Hematopoietic multipotent progenitor cell treated with erythropoietin and hydrocortisone succinate and interleukin-3 and kit ligand, for 6 days (in vitro differentiated cells): Measurements from ENCODE around the gene TMEM79.

Source experiments
- DNase-seq: peaks from one replicate; pipeline ENCODE4 v3.0.0-alpha.2; 2015

TMEM79 gene, protein sequence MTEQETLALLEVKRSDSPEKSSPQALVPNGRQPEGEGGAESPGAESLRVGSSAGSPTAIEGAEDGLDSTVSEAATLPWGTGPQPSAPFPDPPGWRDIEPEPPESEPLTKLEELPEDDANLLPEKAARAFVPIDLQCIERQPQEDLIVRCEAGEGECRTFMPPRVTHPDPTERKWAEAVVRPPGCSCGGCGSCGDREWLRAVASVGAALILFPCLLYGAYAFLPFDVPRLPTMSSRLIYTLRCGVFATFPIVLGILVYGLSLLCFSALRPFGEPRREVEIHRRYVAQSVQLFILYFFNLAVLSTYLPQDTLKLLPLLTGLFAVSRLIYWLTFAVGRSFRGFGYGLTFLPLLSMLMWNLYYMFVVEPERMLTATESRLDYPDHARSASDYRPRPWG

DNA sequence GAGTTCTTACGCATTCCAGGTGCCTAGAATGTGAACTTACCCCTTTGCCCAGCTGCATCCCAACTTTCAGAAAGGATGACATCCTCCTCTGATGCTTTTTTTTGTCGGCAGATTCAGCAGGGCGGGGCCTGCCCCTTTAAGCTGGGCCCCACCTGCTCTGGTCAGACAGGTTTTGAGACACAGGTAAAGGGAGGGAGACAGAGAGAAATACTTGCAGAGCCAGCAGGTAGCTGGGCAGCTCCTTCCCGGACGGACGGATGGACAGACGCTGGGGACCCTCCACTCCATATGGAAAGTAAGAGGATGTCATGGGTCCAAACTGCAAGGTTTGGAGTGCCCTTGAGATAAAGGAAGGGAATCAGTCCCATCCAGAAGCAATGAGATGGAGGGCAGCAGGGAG, at the start of gene TMEM79:
Gene TMEM79 (plus strand): TSS at position 214 of the 400 bp plus-strand sequence. CDS start 902 bp downstream, outside the sequence.
- DNase-seq: no peak

DNA sequence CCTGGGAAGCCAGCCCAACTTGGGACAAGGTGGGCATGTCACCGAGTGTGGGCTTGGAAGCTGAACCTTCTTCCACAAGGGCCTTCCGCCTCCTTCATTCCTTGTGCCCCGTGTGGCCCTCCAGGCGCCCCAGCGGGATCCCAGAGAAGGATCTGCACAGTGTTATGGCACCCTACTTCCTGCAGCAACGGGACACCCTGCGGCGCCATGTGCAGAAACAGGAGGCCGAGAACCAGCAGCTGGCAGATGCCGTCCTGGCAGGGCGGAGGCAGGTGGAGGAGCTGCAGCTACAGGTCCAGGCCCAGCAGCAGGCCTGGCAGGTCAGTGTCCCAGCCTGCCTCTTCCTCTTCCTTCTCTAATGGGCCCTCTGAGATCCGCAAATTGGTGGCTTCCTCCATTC, 48.0 kb upstream of the TMEM79 start:
- no peak for DNase-seq

DNA sequence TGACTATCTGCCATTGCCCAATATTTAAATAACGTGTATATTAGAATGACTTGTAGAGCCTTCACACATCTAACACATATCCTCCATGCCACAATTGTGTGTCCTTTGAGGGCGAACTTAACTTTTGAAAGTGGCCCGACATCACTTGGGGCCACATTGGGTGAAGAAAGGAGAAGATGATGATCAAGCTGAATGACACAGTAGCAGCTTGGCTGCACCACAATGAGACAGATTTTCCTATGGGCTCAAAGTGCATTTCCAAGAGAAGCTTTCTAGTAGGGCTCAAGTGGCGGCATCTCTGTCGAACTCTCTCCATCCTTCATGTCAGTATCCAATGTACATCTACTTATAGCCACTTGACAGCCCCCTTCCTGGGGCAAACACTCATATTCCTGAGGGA, 45.9 kb upstream of the TMEM79 start:
- DNase-seq: no peak

DNA sequence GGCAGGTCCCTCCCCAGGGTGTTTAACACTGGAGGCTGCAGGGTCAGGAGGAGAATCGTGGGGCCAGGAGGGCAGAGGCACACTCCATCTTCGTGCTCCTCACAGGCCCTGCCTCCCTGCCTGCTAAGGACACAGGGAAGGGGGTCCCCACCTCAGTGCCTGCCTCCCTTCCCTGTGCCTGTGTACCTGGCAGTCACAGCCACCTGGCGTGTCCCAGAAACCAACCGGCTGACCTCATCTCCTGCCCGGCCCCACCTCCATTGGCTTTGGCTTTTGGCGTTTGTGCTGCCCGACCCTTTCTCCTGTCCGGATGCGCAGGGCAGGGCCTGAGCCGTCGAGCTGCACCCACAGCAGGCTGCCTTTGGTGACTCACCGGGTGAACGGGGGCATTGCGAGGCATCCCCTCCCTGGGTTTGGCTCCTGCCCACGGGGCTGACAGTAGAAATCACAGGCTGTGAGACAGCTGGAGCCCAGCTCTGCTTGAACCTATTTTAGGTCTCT, 42.8 kb upstream of the TMEM79 start:
- no peak for DNase-seq

DNA sequence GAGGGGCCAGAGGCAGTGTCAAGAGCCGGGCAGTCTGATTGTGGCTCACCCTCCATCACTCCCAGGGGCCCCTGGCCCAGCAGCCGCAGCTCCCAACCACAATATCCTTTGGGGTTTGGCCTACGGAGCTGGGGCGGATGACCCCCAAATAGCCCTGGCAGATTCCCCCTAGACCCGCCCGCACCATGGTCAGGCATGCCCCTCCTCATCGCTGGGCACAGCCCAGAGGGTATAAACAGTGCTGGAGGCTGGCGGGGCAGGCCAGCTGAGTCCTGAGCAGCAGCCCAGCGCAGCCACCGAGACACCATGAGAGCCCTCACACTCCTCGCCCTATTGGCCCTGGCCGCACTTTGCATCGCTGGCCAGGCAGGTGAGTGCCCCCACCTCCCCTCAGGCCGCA, 42.2 kb upstream of the TMEM79 start, which contains the start of gene BGLAP:
Gene BGLAP (plus strand): TSS at position 259 of the 400 bp plus-strand sequence. CDS start 48 bp downstream, at position 307.
- no peak for DNase-seq

DNA sequence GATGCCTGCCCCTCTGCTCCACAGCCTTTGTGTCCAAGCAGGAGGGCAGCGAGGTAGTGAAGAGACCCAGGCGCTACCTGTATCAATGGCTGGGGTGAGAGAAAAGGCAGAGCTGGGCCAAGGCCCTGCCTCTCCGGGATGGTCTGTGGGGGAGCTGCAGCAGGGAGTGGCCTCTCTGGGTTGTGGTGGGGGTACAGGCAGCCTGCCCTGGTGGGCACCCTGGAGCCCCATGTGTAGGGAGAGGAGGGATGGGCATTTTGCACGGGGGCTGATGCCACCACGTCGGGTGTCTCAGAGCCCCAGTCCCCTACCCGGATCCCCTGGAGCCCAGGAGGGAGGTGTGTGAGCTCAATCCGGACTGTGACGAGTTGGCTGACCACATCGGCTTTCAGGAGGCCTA, 41.4 kb upstream of the TMEM79 start:
- no peak for DNase-seq

DNA sequence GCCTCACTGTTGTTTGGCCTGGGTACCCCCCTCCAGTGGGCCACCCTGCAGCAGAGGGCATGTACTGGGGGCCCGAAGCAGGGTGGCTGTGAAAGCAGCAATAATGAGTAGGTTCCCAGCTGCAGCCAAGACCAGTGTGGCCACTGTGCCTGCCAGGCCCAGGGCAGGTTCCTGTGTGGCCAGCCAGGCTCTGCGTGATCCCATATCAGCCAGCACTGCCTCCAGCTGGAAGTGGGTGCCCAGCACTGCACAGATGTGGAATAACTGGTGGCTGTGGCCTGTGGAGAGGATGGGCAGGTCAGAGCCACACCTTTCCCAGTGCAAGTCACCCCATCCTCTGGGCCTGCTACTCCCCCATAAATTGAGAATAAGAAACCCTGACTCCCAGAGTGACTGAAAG, 40.0 kb upstream of the TMEM79 start:
- DNase-seq: peak; percentile 9

DNA sequence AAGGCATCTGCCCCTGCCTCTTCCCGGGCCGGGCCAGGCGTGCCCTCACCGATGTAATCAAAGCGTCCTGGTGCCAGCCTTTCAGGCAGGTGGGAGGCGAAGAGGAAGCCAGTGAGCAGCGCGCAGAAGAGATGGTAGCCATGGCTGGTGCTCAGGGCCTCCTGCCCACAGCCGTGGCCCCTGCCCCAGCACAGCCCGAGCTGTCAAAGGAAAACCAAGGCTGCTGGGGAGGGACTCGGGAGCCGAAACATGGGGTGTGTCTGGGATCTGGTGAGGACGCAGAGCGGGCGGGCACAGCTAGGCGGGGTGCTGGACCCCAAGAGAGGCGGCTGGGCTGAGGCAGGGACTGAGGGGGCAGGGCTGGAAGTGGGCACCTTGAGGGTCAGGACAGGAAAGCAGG, 39.4 kb upstream of the TMEM79 start:
- DNase-seq: no peak

DNA sequence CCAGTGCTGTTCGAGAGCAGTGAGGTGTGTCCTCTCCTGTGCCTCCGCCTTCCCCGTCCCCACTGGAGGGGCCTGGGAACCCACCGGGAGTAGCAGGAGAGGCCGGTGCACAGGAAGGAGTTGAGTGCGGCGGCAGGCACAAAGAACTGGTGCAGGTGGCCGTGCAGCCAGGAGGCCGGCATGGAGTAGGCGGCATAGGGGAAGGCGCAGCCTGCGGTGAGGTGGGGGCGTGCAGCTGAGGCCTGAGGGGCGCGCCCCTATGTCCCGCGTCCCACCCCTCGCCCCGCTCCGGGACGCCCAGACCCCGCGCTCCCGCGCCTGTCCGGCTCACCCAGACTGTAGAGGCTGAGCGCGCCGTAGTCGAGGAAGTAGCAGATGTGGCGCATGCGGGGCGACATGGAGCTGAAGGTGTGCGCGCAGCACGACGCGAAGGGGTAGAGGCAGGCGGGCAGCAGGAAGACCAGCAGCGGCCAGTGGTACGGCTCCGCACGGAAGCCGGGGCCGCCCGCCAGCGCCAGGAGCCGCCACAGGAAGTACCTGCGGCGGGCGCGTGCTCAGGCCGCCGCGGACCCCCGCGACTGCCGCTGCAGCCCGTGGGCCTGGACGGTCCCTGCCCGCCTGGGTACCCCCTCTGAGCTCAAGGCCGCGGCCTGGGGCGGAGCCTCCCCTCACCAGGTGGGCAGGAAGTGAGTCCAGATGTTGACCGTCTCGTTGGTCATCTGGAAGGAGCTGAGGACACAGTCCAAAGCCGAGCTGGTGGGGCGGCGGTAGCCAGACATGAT, 38.5 kb upstream of the TMEM79 start:
- DNase-seq: peak; percentile 67

DNA sequence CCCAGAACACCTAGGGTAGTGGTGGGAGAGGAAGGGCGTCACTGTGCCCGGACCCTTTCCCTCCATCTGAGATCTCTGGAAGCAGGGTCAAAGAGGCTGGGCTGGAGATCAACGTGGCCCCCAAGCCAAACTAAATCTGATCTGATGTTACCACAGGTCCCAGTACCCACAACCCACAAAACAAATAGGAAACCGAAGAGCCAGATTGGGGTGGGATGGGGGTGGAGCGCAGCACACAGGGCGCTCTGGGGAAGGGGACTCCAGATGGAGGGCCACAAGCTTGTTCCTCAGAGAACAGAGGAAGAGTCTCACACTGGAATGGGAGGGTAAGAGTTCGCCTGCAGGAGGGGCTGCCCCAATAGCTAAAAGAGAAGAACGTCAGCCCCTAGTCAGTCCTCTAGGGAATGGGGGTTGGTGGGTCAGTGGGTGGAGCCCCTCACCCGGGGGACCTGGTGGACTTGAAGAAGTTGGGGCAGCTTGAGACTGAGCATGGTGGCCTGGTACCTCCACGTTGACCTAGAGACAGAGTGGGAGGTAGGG, 37.8 kb upstream of the TMEM79 start:
- peak; percentile 16 for DNase-seq

DNA sequence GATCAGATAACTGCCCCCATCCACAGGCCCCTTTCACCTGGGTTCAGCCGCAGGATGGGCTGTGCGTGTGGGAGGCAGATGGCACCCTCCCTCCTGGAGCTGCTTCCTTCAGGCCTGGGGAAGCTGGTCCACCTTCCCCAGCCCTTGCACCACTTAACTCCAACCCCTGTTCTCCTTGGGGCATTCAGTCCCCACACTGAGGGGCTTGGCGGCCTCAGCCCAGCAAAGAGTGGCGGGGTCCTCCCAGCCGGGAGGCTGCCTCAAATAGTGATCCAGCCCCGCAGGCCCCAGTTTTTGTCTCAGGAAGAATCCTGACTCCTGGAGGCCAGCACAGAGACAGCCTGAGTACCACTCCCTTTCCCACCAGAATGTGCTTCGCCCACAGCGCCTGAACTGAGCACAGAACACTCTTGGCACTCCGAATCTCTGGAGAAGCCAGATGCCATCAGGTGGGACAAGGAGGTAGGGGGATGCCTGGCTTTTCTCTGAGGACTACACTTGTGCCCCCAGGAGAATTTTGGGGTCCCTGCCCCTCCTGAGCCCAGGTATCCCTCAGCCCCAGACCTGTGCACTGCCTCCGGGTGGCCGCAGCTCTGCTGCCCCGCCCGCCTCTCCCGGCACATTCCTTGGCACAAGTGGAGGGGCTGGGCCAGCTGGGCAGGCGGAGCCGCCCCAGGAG, 37.2 kb upstream of the TMEM79 start:
- peak; percentile 12 for DNase-seq

DNA sequence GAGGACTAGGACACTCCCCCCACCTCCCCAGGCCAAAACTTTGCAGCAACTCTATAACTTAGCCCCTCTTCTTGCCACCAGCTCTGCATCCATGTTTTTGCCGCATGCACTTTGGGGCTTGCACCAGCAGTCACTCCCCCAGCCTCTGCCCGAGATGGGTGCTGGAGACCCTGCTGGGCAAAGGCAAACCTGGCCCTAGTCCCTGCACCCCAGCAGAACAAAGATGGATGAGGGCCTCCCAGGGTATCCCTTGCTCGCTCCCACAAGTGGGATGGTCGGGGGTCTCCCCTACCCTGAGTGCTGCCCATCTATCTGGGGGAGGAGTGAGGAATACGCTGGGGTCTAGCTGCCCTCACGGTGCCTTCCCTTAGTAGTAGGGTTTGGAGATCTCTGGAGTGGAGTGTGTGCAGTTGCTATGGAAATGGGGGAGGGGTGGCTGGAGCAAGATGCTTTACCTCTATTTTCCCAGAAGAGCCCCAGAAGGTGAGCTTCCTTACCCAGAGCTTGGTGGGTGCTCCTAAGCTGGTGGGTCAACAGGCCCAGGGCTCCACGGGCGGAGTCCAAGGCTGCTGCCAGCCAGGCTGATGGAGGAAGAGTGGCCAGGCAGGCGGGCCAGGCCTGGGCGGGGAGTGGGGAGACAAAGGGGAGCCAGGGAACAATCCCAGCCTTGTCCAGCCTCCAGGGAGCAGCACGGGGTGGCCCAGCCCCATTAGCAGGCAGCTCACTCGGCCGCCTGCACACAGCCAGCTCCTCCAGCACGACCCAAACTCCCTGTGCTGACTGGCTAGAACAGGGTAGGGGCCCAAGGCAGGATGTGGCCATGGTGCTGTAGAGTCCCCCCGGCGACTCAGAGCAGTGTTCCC, 36.4 kb upstream of the TMEM79 start, which contains the start of gene PAQR6:
Gene PAQR6 (minus strand): TSS at position 597 of the 863 bp plus-strand sequence. CDS start 1,325 bp downstream, outside the sequence.
- peak; percentile 9 for DNase-seq

DNA sequence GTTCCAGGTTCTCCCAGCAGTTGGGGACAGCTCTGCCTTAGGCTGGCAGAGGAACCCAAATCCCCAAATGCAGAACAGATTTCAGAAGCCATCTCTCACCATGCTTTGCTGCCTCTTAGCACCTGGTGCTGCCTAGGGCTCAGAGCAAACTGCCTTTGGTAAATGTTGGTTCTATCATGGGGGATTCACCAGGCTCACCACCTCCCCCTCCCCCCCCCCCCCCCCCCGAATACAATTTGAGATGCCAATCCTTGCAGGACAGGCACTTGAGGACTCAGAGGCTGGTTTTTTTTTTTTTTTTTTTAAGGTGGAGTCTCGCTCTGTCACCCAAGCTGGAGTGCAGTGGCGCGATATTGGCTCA, 35.8 kb upstream of the TMEM79 start:
- DNase-seq: no peak

DNA sequence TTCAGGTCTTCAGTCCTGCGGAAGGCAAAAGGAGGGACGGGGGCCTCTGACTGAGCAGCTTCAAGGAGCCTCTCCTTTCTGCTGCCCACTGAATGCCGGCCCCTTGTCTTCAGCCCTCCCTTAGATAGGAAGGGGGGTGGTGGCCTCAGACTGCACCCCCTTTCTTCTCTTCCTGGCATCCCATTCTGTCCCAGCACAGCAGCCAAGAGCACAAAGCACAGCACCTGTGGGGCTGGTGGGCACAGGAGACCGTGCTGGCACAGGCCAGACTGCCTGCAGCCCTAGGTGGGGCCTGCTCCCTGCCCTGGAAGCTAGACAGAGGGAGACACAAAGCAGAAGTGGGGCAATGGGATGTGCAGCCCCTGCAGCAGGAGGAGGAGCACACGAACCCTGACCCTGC, 34.5 kb upstream of the TMEM79 start:
- DNase-seq: no peak

DNA sequence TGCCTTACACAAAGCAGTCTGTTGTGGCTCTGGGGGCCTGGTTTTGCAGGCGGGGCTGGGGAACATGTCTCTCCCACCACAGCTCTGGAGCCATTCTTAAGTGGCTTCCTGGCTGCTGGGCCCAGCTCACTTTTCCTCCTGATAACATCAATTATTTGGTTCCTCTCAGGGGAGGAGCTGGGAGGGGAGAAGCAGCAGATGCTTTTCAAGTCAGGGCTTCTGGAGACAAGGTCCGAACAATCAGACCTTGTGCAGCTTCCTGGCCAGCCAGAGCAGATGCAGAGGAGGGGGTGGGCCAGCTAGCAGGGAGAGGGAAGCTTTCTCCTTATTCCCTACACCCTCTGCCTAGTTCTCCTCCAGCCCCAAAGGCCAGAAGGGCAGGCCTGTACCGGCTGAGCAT, 32.6 kb upstream of the TMEM79 start:
- peak; percentile 56 for DNase-seq

DNA sequence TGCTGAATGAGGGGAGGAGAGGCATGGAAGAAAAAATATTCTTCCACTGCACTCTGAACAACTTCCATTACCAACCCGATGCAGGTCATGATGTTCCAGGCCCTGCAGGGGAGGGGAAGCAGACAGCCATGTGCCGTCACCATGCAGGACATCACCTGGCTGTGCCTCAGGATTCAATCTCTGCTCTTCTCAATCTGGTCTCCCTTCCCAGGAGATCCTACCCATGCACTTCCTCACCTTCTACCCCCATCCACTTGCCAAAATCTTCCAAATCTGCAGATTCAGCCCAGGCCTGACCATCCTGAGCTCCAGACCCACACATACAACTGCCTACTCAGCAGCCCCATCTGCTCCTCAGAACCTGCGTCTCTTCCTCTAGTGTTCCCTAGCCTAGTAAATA, 30.5 kb upstream of the TMEM79 start:
- DNase-seq: no peak

DNA sequence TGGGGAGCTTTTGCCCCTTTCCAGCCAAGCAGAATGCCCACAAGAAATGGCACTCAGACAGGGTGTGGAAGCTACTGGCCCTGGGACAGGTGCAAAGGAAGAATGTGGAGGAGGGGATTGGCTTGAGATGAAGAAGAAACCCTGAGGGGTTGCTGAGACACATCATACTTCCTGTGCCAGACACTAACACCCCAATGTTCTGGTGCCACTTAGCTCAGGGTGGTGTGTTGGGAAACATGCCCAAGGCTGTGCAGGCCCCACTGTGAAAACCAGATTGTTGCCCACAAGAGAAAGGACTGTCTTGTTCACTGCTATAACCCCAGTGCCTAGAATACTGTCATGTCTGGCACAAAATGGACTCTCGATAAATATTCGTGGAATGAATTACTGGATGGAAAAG, 26.4 kb upstream of the TMEM79 start:
- DNase-seq: peak; percentile 46

DNA sequence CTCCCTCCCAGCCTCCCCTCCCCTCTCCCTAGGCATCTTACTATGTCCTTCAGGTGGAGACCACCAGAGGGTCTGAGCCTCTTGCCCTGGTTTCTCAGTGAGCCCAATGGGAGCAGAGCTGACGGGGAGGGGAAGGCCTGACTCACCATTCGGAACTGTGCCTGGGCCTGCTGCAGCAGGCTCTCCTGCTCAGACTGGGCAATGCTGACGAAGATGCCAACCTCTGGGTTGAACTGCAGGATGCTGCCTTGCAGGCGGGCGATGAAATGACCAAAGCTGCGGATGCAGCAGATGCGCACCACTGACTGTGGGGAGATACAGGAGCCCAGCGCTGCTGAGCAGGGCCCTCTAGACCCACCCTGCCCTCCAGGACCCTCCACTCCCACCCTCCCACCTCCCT, 25.3 kb upstream of the TMEM79 start:
- no peak for DNase-seq

DNA sequence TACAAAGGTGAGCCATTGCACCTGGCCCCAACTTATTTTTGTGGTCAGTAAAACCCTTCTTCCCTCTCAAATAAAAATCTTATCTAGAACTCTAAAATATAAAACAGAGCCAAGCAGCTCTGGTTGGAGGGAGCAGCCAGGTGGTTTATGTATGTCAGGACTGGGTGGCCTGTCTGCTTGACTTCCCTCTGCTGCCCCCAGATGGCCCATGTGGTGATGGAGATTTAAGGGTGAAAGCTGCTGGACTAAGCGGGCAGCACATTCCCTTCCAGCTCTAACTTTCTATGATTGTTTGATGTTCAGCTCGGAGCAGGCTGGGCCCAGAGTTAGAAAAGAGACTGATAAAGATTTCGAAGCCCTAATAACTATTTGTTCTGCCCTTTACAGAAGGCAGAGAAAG, 24.3 kb upstream of the TMEM79 start:
- DNase-seq: peak; percentile 39

DNA sequence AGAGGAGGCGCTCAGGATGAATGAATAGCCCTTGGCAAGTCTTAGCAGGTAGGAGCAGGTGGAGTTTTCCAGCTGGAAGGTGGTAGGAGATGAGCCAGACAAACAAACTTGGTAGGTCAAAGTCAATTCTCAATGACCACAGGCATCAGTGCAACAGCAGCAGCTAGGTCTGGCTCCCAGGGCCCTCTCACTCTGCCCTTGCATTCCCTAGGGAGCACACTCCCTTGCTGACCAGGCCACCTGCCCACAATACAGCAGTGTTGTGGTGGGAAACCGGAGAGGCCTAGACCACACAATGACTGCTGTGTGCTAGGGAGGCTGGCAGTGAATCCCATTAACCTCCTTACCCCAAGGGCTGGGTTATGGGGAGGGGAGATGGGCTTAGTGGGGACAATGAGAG, 23.2 kb upstream of the TMEM79 start:
- no peak for DNase-seq

DNA sequence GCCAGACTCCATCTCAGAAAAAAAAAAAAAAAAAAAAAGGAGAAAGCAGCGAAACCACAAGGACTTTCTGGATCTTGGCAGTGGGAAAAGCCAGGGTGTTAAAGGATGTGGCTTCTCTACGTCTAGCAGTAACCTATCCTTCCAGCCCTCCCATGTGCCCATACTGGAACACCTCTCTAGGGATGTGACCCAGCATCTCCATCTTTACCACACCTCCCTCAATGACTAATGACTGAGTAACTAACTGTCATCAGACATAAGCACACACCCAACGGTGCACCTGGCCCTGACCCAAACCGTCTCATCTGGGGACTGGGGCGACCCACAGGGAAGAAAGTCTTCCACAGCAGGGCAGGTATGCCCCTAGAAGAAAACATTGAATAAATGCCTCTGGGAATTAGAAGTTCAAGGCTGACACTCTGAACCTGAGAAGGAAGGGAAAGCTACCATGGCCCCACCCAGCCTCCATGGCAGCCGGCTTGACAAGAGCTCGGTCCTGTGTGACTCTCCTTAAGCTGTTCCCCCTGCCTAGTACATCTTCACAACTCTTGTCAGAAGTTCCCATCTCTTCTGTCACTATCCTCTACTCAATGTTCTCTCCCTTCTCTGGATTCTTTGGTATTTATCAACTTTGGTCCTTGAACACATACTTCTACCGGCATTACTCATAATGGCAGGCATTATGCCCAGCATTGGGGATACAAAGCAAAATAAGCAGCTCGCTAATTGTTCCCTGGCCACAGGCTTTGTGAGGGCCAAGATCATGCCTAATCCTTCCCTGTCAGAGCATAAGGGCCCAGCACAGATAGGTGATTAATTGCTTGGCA, 21.5 kb upstream of the TMEM79 start:
- no peak for DNase-seq
